Inferior parietal cortex (tissue), 1 donor: Measurements from ENCODE around the gene OR5AN1.
"Not testable (repeated sequence)": the region's sequence is repeated elsewhere in the genome, so short reads cannot be mapped to it uniquely, and the experiment has no call there.

ENCODE experiments used
- DNase-seq: peaks from one replicate; pipeline ENCODE4 v3.0.0-alpha.2; 2016; ENCODE audit errors: extremely low spot score

OR5AN1 gene, protein sequence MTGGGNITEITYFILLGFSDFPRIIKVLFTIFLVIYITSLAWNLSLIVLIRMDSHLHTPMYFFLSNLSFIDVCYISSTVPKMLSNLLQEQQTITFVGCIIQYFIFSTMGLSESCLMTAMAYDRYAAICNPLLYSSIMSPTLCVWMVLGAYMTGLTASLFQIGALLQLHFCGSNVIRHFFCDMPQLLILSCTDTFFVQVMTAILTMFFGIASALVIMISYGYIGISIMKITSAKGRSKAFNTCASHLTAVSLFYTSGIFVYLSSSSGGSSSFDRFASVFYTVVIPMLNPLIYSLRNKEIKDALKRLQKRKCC

GRCh38 chr11:59358595-59358994, at the start of gene OR5AN1:
Gene OR5AN1, plus strand, starts transcription at chr11:59358895. Its CDS starts 5,564 bp downstream, at chr11:59364459.
- DNase-seq = no peak

- peak; percentile 47 for DNase-seq
Measured at GRCh38 chr11:59335001-59335400, 23.7 kb upstream of the OR5AN1 start.

DNA sequence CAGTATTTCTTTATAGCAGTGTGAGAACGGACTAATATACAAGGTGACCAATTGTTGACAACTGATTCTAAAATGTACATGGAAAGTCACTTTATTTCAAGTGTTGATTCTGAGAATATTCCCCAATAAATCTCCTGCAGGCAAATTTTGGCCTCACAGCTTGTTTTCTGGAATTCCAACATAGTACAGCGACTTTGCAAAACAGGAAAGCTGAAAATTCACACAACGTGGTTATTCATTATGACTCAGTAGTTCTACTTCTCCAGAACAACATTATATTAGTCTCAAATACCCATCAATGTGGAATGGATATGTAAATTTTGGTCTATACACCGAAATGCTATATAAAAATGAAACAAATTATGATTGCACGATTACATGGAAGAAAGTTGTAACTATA, 22.5 kb upstream of the OR5AN1 start:
- no peak for DNase-seq

- DNase-seq = no peak
Measured at GRCh38 chr11:59336931-59337330, 21.8 kb upstream of the OR5AN1 start.

GRCh38 chr11:59349657-59350056, 9.0 kb upstream of the OR5AN1 start:
- not testable (repeated sequence) for DNase-seq

DNA sequence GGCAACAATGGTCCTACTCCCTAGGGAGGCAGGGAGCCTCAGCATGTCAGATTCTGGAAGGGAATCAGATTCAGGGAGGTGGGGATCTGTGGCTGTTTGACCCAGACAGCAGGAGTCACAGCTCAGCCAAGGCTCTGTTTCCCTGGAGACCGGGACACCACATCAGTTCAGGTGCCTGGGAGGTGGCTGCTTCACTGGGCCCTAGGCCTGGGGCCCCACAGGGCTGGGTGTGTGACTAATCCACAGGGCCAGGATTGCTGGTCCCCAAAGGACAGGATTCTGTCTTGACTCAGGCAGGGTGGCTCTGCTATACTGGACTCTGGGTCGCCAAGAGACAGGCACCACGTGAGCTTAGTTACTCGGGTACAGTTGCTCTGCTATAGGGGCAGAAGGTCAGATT, 3.5 kb upstream of the OR5AN1 start:
- no peak for DNase-seq

- DNase-seq = no peak
Measured at GRCh38 chr11:59356561-59356960, 2.1 kb upstream of the OR5AN1 start.

DNA sequence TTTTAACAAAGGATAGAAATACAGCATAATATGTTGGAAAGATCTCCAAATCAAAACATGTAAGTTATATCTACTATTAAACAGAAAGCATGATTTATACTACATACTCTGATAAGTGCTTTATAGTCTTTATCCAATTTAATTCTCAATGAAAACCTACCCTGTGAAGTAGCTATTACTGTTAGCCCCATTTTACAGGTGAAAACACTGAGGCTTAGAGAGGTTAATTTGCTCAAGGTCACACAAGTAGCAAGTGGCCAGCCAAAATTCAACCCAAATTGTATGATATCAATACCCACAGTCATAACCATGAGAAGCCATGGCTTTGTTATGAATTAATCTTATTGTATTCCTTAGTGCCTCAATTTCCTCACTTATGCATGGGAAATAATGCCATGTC, 675 bp upstream of the OR5AN1 start:
- no peak for DNase-seq

DNA sequence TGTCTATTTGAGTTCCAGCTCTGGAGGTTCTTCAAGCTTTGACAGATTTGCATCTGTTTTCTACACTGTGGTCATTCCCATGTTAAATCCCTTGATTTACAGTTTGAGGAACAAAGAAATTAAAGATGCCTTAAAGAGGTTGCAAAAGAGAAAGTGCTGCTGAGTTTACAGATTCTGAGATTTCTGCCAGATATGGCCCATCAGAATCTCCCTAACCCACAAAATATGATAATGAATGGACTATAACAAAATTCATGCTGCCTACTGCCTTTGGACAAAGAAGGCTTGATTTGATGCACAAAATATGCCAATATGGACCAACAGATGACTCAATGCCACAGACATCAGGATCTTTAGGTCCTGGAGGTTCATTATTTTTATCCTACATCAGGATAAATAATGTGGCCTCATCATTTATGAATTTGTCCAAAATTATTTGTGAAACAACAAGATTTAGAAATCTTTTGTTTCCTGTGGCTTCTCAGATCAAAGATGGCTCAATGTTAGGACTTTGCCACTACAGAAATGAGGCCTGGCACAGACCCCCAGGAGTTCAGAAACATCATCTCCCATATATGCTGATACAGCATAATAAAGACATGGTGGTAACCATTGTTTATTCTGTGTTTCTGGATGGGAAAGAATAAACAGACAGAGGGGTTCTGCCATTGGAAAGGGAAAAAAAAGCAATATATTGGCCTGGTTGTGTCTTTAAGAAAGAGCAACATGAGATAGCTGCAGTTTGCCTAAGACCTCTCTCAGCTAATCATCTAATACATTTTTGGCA, 6.7 kb downstream of the OR5AN1 start:
- no peak for DNase-seq

DNA sequence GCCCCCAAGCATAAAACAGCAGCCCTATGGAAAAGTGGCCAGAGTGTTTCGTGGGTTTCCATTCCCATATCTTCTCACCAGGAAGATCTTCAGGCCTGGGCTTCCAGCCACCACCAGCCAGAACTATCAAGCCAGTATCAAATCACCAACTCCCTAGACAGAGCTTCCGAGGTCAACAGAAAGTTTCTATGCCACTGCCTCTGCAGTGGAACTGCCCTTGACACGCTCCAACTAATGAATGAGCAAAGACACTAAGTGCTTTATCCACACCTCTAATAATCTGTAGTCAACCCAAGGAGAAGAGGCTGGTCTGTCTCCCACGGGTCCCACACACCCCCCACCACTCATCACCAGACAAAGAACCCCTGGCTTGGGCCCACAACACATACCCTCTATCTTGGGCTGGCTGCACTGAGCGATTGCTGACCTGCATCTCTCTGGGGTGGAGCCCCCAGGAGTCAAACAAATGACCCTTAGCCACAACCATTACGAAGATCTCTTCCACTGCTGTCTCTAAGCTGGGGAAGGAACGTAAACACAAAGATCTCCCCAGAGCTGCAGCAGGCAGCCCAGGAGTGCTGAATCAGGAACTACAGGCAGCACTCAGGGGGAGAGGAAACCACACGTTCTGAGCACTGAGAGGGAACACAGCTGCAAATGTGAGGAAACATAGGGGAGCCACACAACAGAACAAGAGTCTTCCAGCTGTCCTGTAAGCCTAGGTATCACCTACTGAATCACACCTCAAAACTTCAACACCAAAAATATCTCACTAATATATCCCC, 9.7 kb downstream of the OR5AN1 start:
- DNase-seq = no peak

GRCh38 chr11:59372324-59372723, 13.6 kb downstream of the OR5AN1 start:
- DNase-seq = not testable (repeated sequence)

GRCh38 chr11:59380263-59381059, 21.8 kb downstream of the OR5AN1 start:
- DNase-seq = no peak

DNA sequence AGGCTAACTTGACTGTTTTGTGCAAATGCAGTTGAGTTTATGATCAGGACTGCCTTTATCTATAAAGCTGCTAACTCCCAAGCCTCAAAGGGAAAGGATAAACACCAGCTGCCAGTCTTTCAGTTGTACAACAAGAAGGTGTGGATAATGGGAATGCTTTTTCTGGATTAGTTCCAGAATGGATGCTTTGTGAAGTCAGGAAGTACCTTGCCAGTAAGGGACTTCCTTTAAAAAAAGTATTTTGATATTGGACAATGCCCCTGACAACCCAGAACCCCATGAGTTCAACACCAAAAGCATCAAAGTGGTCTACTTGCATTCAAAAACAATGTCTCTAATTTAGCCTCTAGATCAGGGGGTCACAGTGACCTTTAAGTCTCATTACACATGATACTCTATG, 35.5 kb downstream of the OR5AN1 start:
- no peak for DNase-seq

DNA sequence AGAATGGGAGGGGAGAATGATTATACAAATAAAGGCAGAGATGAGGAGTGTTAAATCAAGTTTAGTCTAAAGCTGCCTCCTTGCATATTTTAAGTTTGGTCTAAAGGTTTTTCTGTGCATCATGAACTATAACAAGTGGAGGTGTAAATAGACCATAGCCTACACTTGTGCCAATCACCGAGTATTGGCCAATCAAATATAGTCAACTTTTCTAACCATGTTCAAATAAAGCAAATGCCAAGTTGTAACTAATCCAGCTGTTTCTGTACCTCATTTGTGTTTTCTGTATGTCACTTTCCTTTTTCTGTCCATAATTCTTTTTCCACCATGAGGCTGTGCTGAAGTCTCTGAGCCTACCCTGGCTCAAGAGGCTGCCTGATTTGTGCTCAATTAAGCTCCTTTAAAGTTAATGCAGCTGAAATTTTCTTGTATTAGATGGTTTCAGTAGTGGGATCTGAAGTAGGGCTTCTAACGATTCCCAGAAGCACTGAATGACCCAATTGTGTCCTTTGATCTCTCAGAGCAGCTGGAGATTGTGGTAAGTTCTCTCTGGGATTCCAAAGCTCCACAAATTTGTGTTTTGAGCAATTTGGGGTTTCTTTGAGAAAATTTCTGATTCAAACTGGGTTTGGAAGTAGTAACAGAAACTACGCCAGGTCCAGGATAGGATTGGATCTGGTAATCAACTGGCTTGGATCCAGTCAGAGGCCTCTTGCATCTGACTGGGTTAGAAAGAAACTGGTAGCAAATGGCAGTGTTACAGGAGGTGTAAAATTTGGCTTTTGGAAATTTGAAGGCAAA, 42.0 kb downstream of the OR5AN1 start:
- DNase-seq = no peak

GRCh38 chr11:59401262-59401552, 42.5 kb downstream of the OR5AN1 start:
- no peak for DNase-seq

- DNase-seq = no peak
Measured at GRCh38 chr11:59403546-59403945, 44.9 kb downstream of the OR5AN1 start.

DNA sequence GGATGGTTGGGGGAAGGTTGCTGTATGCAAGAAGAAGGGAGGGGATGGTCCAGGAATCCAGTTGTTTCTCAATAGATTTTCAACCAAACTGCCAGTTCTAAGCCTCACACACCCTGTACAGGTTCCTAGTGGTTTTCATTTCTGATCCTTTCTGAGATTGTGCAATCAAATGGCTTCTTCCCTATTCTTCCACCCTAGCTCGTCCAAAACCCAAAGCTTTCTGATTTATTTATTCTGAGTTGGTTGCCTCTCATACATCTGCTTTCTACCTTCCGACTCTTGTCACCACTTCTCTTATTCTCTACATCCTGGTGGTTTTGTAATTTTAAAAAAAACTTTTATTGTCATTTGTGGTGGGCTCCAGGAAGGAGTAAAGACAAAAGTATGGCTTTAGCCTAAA, 55.0 kb downstream of the OR5AN1 start:
- no peak for DNase-seq

GRCh38 chr11:59415111-59415510, 56.4 kb downstream of the OR5AN1 start:
- DNase-seq = no peak

DNA sequence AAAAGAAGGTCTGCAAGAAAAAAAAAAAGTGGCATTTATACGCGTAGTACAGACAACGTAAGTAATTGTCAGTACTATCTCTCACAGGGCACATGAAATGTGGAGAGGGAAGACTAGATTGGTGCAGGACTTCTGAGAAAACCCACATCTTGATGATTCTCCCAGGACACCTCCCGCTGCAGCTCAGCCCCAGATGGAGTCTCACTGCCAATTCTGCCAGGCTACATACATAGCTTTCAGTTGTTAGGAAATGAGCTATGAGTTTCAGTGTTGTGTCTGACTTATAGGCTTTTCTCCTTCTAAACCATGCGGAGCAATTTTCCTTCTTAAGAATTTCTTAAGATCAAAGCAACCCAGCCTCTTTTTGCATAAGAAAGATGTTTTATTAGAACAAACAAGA, 57.9 kb downstream of the OR5AN1 start:
- peak; percentile 33 for DNase-seq

- DNase-seq = no peak
Measured at GRCh38 chr11:59417023-59417422, 58.3 kb downstream of the OR5AN1 start.

DNA sequence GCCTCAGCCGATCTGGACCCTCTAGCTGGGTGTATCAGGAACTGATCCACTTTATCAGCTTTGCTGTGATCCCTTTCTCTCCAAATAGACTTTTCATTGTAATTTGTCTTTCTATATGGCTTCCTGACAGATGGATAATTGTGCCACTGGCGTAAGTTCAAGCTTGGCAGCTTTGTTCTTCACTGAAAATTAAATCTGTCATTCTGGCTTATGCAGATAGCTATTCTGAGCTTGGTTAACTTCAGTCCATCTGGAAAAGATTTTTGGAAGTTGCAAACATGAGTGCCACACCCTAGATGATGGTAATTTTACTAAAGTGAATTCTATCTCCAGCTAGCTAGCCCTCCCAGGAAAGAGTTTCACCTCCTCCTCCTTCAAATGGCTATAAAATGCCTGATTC, 59.5 kb downstream of the OR5AN1 start:
- DNase-seq = peak; percentile 44
